ENCODE measurements around the gene GGCX.

Gene GGCX

GRCh38 chr2:85505551-85506238 is 55.6 kb downstream of the GGCX start:
- no peak for DNase-seq

- peak; percentile 74 for DNase-seq
Measured at GRCh38 chr2:85504778-85505261, 56.5 kb downstream of the GGCX start.

- DNase-seq = no peak
Measured at GRCh38 chr2:85503851-85504777, 57.2 kb downstream of the GGCX start.

GRCh38 chr2:85503168-85503850 is 58.0 kb downstream of the GGCX start:
- no peak for DNase-seq

- DNase-seq = no peak
Measured at GRCh38 chr2:85502720-85503119, 58.6 kb downstream of the GGCX start.

- DNase-seq = no peak
Measured at GRCh38 chr2:85501248-85501647, 60.0 kb downstream of the GGCX start.

GRCh38 chr2:85497944-85498630 is 63.2 kb downstream of the GGCX start:
- no peak for DNase-seq

- no peak for DNase-seq
Measured at GRCh38 chr2:85496436-85496835, 64.9 kb downstream of the GGCX start.
